ENCODE measurements around the gene CTBP2. TPM values are rescaled to one million over a fixed set of nuclear protein-coding genes. Genes with fewer than 3 reads are reported as not detected.

Gene CTBP2
- total RNA-seq, 1 experiment from 2014 or later: 97.2 TPM

GRCh38 chr10:125159486-125159931 lies 854 bp downstream of the CTBP2 start:
- H3K4me3 ChIP-seq (ENCODE audit: low read depth, low read length): peak overlapping the region; percentile 88
- BruUV-seq (replicated peaks): no TSS peak
- peak in 1 of 2 experiments; percentile 29 for DNase-seq
- H3K4me1 ChIP-seq: peaks cover 25% of the 10 kb centered on the region
- no peaks in the 10 kb centered on the region for H3K36me3 ChIP-seq (ENCODE audit: control insufficient read depth, insufficient read depth, low read length)
- Mint-ChIP-seq H3K27me3 (ENCODE audit: insufficient read depth, unreplicated experiment) (no peaks in the 10 kb centered on the region), H3K4me3 (ENCODE audit: unreplicated experiment) (peak overlapping the region; percentile 86), H3K4me1 (ENCODE audit: low read depth, unreplicated experiment) (peaks cover 31% of the 10 kb centered on the region), H3K36me3 (ENCODE audit: insufficient read depth, unreplicated experiment) (peaks cover 28% of the 10 kb centered on the region), H3K27ac (ENCODE audit: unreplicated experiment) (peak overlapping the region; percentile 94), H3K9me3 (ENCODE audit: unreplicated experiment) (no peaks in the 10 kb centered on the region)
- POLR2A ChIA-PET: no interaction called here
- no peaks in the 10 kb centered on the region for H3K9me3 ChIP-seq
- no peak for TF ChIP-seq CTCF (IDR thresholded peaks at IDR 0.05; ENCODE audit: insufficient read depth in 1 of 2, low read depth in 1 of 2, low read length in 1 of 2, severe bottlenecking in 1 of 2, unreplicated experiment in 1 of 2)
- H3K27me3 ChIP-seq (replicated peaks; ENCODE audit: control insufficient read depth, insufficient read depth, low read length): no peaks in the 10 kb centered on the region
- intact Hi-C loops (cut with micrococcal nuclease; ENCODE audit: unreplicated experiment): no loop called here
- CTCF ChIA-PET: no interaction called here

GRCh38 chr10:125158601-125159485 lies 1.5 kb downstream of the CTBP2 start:
- Mint-ChIP-seq H3K4me3 (ENCODE audit: unreplicated experiment) (peak overlapping the region; percentile 86), H3K27ac (ENCODE audit: unreplicated experiment) (peak overlapping the region; percentile 79), H3K4me1 (ENCODE audit: low read depth, unreplicated experiment) (peaks cover 37% of the 10 kb centered on the region), H3K36me3 (ENCODE audit: insufficient read depth, unreplicated experiment) (peaks cover 28% of the 10 kb centered on the region), H3K9me3 (ENCODE audit: unreplicated experiment) (no peaks in the 10 kb centered on the region), H3K27me3 (ENCODE audit: insufficient read depth, unreplicated experiment) (no peaks in the 10 kb centered on the region)
- no TSS peak for BruUV-seq (replicated peaks)
- Histone ChIP-seq H3K27me3 (replicated peaks; ENCODE audit: control insufficient read depth, insufficient read depth, low read length) (no peaks in the 10 kb centered on the region), H3K4me3 (ENCODE audit: low read depth, low read length) (peak overlapping the region; percentile 88), H3K4me1 (peaks cover 27% of the 10 kb centered on the region), H3K9me3 (no peaks in the 10 kb centered on the region), H3K36me3 (ENCODE audit: control insufficient read depth, insufficient read depth, low read length) (no peaks in the 10 kb centered on the region)
- TF ChIP-seq CTCF (IDR thresholded peaks at IDR 0.05; ENCODE audit: insufficient read depth in 1 of 2, low read depth in 1 of 2, low read length in 1 of 2, severe bottlenecking in 1 of 2, unreplicated experiment in 1 of 2): no peak
- intact Hi-C loops (cut with micrococcal nuclease; ENCODE audit: unreplicated experiment): no loop called here
- DNase-seq: peak in 1 of 2 experiments; percentile 46
- ChIA-PET POLR2A (no interaction called here), CTCF (interaction anchor here (0.5 kb wide), 1 partner anchor 259 kb away, joined by 10 read pairs; no protein-coding TSS in a partner anchor)

- POLR2A ChIA-PET: no interaction called here
- Mint-ChIP-seq H3K36me3 (ENCODE audit: insufficient read depth, unreplicated experiment) (peaks cover 34% of the 10 kb centered on the region), H3K4me1 (ENCODE audit: low read depth, unreplicated experiment) (peaks cover 43% of the 10 kb centered on the region), H3K27me3 (ENCODE audit: insufficient read depth, unreplicated experiment) (no peaks in the 10 kb centered on the region), H3K9me3 (ENCODE audit: unreplicated experiment) (no peaks in the 10 kb centered on the region), H3K4me3 (ENCODE audit: unreplicated experiment) (peak overlapping the region; percentile 86), H3K27ac (ENCODE audit: unreplicated experiment) (peak overlapping the region; percentile 79)
- no peaks in the 10 kb centered on the region for H3K27me3 ChIP-seq (replicated peaks; ENCODE audit: control insufficient read depth, insufficient read depth, low read length)
- CTCF ChIA-PET: interaction anchor here (0.5 kb wide), 1 partner anchor 258 kb away, joined by 10 read pairs; no protein-coding TSS in a partner anchor
- BruUV-seq (replicated peaks): no TSS peak
- intact Hi-C loops (cut with micrococcal nuclease; ENCODE audit: unreplicated experiment): no loop called here
- no peaks in the 10 kb centered on the region for H3K36me3 ChIP-seq (ENCODE audit: control insufficient read depth, insufficient read depth, low read length)
- H3K4me1 ChIP-seq: peaks cover 27% of the 10 kb centered on the region
- peak overlapping the region; percentile 88 for H3K4me3 ChIP-seq (ENCODE audit: low read depth, low read length)
- no peaks in the 10 kb centered on the region for H3K9me3 ChIP-seq
- no peak for TF ChIP-seq CTCF (IDR thresholded peaks at IDR 0.05; ENCODE audit: insufficient read depth in 1 of 2, low read depth in 1 of 2, low read length in 1 of 2, severe bottlenecking in 1 of 2, unreplicated experiment in 1 of 2)
- no peak for DNase-seq
Measured at GRCh38 chr10:125158275-125158600, 2.1 kb downstream of the CTBP2 start.
